Memory B cell (primary cell): Measurements from ENCODE around the gene CHRND.

ENCODE experiments used
- ATAC-seq: fragments of 150-1000 bp; cut with Tn5 transposase; 2 replicates; pipeline ENCODE4 v1.10.0; 2021; ENCODE audit warnings: low read depth, mild to moderate bottlenecking, moderate library complexity
- DNase-seq, 2 donors: peaks; one replicate each; pipeline ENCODE4 v3.0.0; 2022; ENCODE audit warnings: low spot score in 2 of 2
- H3K27ac Mint-ChIP-seq: one replicate; pipeline ENCODE4 v1.8.0; 2022; ENCODE audit warnings: mild to moderate bottlenecking, moderate library complexity, mixed read lengths
- H3K27me3 Mint-ChIP-seq: one replicate; pipeline ENCODE4 v1.8.0; 2022; ENCODE audit warnings: mixed read lengths
- H3K36me3 Mint-ChIP-seq: one replicate; pipeline ENCODE4 v1.8.0; 2022; ENCODE audit warnings: mild to moderate bottlenecking, mixed read lengths
- H3K4me1 Mint-ChIP-seq: one replicate; pipeline ENCODE4 v1.8.0; 2022; ENCODE audit warnings: mixed read lengths
- H3K4me3 Mint-ChIP-seq: one replicate; pipeline ENCODE4 v1.8.0; 2022; ENCODE audit warnings: mild to moderate bottlenecking, moderate library complexity, mixed read lengths
- H3K9me3 Mint-ChIP-seq: one replicate; pipeline ENCODE4 v1.8.0; 2022; ENCODE audit warnings: mixed read lengths

The CHRND gene

DNA sequence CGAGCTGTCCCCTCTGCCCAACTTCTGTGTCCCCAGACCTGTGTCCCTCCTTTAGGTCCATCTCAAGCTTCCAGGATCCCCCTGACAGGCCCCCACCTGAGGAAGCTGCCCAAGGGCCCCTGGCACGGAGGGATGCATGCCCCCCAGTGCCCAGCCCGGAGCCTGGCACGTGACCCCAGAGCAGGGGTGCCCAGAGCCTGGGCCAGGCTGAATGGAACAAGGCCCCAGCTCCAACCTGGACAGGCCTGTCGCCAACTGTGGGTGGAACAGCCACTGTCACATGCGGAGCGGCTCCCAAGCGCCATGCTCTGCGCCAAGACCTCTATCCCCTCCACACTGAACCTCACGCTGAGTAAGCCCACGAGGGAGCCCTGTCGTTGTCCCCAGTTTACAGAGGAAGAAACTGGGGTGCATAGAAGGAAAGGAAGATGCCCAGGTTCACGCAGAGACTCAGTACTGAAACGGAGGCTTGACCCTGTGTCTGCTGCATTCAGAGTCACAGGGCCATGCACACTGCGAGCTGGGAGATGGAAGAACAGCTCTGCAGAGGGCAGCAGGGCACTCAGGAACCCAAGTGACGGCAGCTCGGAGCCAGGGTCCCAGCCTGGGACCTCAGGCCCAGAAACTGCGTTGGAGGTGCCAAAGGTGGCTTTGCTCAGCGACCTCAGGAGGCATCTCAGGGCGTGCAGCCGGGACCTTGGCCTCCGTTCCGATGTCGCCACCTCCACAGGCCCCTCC lies 32.8 kb upstream of the CHRND start:
- ATAC-seq, result no peak
- H3K4me1 Mint-ChIP-seq, result no peaks in the 10 kb centered on the region

DNA sequence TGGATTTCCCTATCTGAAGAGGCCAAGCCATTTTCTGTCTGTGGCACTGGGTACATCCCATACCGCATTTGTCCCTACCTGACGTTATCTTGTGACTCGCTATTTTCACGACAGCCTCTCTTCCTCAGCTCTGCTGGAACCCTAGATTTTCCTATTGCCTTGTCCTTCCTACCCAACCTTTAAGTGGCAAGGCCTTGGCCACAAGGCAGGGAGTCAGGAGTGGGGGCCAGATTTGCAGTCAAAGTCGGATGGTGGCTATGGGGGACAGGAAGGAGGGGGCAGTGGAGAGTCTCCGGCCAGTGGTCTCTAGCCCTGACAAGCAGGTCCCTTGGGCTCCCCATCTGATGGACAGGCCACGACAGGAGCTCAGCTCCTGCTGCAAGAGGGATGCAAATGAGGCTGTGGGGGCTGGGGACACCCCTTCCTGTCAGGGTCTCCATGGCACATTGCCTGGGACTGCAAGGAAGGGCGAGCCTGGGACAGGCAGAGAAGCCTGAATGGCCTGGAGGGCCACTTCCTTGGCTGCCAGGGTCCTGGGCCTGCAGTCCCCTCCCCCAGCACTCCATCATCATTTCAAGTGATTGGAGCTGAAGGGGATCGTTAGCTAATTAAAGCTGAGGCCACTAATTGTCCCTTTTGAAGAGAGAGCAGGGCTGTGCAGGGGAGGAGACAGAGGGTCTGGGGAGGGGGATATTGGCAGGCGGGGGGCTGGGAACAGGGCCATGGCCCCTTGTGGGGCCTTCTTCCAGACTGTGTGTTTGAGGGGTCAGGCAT lies 32.1 kb upstream of the CHRND start:
- H3K27ac Mint-ChIP-seq, result no peak overlapping the region
- H3K4me1 Mint-ChIP-seq, result no peaks in the 10 kb centered on the region
- ATAC-seq, result no peak
- H3K36me3 Mint-ChIP-seq, result no peaks in the 10 kb centered on the region
- H3K4me3 Mint-ChIP-seq, result no peak overlapping the region
- no peak for DNase-seq
- H3K27me3 Mint-ChIP-seq, result peaks cover 27% of the 10 kb centered on the region
- H3K9me3 Mint-ChIP-seq, result no peaks in the 10 kb centered on the region

More for the DNA sequence above, 32.8 kb upstream of the CHRND start:
- Mint-ChIP-seq H3K9me3 (no peaks in the 10 kb centered on the region), H3K27me3 (peaks cover 26% of the 10 kb centered on the region), H3K4me3 (no peak overlapping the region), H3K27ac (no peak overlapping the region), H3K36me3 (no peaks in the 10 kb centered on the region)
- DNase-seq, result no peak

DNA sequence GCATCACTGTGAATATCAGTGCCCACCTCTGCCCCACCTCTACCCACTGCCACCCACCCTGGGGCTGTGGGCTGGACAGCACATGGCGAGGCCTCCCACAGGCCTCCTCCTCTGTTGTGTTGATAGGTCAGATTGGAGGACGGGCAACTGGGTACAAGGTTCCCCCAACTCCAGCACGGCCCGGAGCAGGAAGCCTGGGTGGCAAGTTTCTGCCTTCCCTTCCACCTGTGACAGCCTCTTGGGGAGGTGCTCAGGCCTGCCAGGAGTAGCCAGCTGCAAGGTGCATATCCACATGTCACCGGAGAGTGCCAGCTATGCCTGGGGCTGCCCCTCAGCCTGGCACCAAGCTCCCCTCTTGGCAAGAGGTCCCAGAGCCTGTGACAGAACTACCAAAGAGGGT lies 31.4 kb upstream of the CHRND start:
- Mint-ChIP-seq H3K4me1 (no peaks in the 10 kb centered on the region), H3K9me3 (no peaks in the 10 kb centered on the region), H3K27me3 (peaks cover 22% of the 10 kb centered on the region), H3K27ac (no peak overlapping the region), H3K36me3 (no peaks in the 10 kb centered on the region), H3K4me3 (no peak overlapping the region)
- DNase-seq (no peak), ATAC-seq (no peak)

GRCh38 chr2:232495292-232495691 lies 30.7 kb upstream of the CHRND start:
- H3K4me3 Mint-ChIP-seq, result no peak overlapping the region
- H3K9me3 Mint-ChIP-seq, result no peaks in the 10 kb centered on the region
- H3K4me1 Mint-ChIP-seq, result no peaks in the 10 kb centered on the region
- no peaks in the 10 kb centered on the region for H3K36me3 Mint-ChIP-seq
- H3K27ac Mint-ChIP-seq, result no peak overlapping the region
- DNase-seq (no peak), ATAC-seq (no peak)
- H3K27me3 Mint-ChIP-seq, result peaks cover 25% of the 10 kb centered on the region

DNA sequence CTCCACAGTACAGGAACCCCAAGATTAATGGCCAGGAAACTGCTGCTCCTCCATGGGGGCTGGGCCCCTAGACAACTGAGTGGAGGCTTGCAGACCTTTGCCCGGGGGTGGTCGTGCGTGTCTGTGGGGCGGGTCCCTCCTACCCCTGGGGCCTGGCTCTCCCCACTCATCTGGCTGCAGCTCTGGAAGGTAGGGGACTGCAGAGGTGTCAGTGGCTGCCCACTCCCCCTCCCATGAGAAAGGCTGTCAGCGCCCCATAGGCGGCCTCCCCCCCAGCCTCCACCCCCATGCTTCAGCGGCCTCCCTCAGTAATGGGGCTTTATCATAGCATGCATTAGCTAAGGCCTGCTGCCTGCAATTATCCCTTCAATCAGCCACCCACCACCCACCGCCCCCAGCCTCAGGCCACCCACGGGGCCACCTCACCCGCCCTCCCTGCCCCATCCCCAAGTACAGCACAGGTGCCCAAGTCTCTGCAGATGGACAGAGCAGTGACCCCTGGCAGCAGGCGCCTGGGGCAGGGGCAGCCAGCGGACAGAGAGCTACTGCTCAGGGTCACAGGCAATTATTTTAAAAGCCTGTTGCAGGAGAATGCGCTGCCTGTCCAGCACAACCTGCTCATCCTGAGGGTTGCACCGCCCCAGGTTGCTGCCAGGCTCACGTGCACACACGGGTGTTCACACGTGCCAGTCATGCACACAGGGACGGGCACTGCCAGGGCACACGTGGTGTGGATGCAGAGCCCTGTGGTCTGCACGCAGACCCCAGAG lies 29.3 kb upstream of the CHRND start:
- Mint-ChIP-seq H3K9me3 (no peaks in the 10 kb centered on the region), H3K27ac (no peak overlapping the region), H3K36me3 (no peaks in the 10 kb centered on the region), H3K4me3 (no peak overlapping the region), H3K4me1 (no peaks in the 10 kb centered on the region), H3K27me3 (peaks cover 21% of the 10 kb centered on the region)
- DNase-seq, result no peak
- no peak for ATAC-seq

GRCh38 chr2:232497348-232497747 lies 28.6 kb upstream of the CHRND start:
- DNase-seq, result no peak
- peaks cover 20% of the 10 kb centered on the region for H3K27me3 Mint-ChIP-seq
- H3K27ac Mint-ChIP-seq, result no peak overlapping the region
- no peaks in the 10 kb centered on the region for H3K36me3 Mint-ChIP-seq
- H3K4me3 Mint-ChIP-seq, result no peak overlapping the region
- ATAC-seq, result no peak
- peaks cover 1% of the 10 kb centered on the region for H3K4me1 Mint-ChIP-seq
- no peaks in the 10 kb centered on the region for H3K9me3 Mint-ChIP-seq

DNA sequence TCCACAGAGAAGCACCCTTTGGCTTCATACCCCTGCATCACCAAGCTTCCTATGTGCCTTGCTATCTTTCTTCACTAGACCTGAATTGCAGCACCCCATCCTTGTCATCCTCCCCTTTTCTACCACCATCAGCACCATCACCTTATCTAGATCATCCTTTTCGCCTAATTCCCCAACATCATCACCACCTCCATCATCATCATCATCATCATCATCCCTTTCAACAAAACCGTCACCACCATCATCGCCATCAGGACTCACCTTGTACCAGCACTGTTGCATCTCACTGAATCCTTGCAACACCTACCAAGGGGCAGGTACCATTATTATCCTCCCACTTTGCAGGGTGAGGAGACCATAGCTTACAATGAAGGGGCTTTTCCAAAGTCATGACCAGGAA lies 27.5 kb upstream of the CHRND start:
- H3K4me3 Mint-ChIP-seq, result no peak overlapping the region
- peaks cover 19% of the 10 kb centered on the region for H3K27me3 Mint-ChIP-seq
- no peak for ATAC-seq
- no peak for DNase-seq
- no peaks in the 10 kb centered on the region for H3K36me3 Mint-ChIP-seq
- no peaks in the 10 kb centered on the region for H3K9me3 Mint-ChIP-seq
- H3K27ac Mint-ChIP-seq, result no peak overlapping the region
- peaks cover 5% of the 10 kb centered on the region for H3K4me1 Mint-ChIP-seq

GRCh38 chr2:232501331-232501771 lies 24.6 kb upstream of the CHRND start:
- DNase-seq (no peak), ATAC-seq (no peak)
- peaks cover 7% of the 10 kb centered on the region for H3K4me1 Mint-ChIP-seq
- H3K9me3 Mint-ChIP-seq, result no peaks in the 10 kb centered on the region
- no peak overlapping the region for H3K4me3 Mint-ChIP-seq
- no peak overlapping the region for H3K27ac Mint-ChIP-seq
- no peaks in the 10 kb centered on the region for H3K36me3 Mint-ChIP-seq
- H3K27me3 Mint-ChIP-seq, result peaks cover 26% of the 10 kb centered on the region

GRCh38 chr2:232501794-232502390 lies 24.1 kb upstream of the CHRND start:
- Mint-ChIP-seq H3K36me3 (no peaks in the 10 kb centered on the region), H3K4me3 (no peak overlapping the region), H3K27me3 (peaks cover 26% of the 10 kb centered on the region), H3K4me1 (peaks cover 7% of the 10 kb centered on the region), H3K27ac (no peak overlapping the region), H3K9me3 (no peaks in the 10 kb centered on the region)
- no peak for DNase-seq
- no peak for ATAC-seq

GRCh38 chr2:232502511-232502910 lies 23.4 kb upstream of the CHRND start:
- peak overlapping the region; percentile 85 for H3K4me3 Mint-ChIP-seq
- H3K9me3 Mint-ChIP-seq, result no peaks in the 10 kb centered on the region
- peak; percentile 58 for ATAC-seq
- H3K36me3 Mint-ChIP-seq, result no peaks in the 10 kb centered on the region
- peaks cover 27% of the 10 kb centered on the region for H3K27me3 Mint-ChIP-seq
- H3K27ac Mint-ChIP-seq, result peak overlapping the region; percentile 61
- peaks cover 7% of the 10 kb centered on the region for H3K4me1 Mint-ChIP-seq
- no peak for DNase-seq

- peak; percentile 37 to 44 for DNase-seq
- peak overlapping the region; percentile 61 for H3K27ac Mint-ChIP-seq
Measured at GRCh38 chr2:232502911-232503808, 22.8 kb upstream of the CHRND start.

DNA sequence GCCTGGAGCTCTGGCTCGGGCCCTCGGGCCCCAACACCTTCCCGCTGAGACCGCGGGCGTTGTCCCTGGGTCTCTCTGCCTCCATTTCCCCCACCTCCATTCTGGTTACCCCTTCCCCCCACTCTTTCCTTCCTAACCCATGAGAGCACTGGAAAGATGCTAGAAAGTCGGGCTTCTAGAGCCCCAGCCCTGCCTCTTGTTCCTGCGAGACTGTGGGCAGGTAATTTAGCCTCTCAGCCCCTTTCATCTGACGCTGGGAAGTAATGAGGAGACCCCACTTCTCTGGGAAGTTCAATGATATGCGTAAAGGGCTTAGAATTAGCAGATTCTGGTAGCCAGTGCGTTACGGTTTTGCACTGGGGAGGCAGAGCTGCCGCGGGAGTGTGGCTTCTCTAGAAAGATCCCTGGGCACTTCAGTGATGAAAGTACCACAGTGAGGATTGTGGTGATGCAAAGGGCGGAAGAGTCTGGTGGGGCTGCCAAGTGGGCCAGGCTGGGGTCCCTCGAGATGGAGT lies 22.1 kb upstream of the CHRND start:
- peaks cover 24% of the 10 kb centered on the region for H3K27me3 Mint-ChIP-seq
- DNase-seq (no peak), ATAC-seq (no peak)
- H3K9me3 Mint-ChIP-seq, result no peaks in the 10 kb centered on the region
- H3K4me3 Mint-ChIP-seq, result peak overlapping the region; percentile 50
- peaks cover 7% of the 10 kb centered on the region for H3K4me1 Mint-ChIP-seq
- H3K36me3 Mint-ChIP-seq, result no peaks in the 10 kb centered on the region
- H3K27ac Mint-ChIP-seq, result no peak overlapping the region

More at GRCh38 chr2:232502911-232503808, 22.8 kb upstream of the CHRND start:
- ATAC-seq, result peak; percentile 79
- Mint-ChIP-seq H3K27me3 (peaks cover 27% of the 10 kb centered on the region), H3K9me3 (no peaks in the 10 kb centered on the region), H3K4me3 (peak overlapping the region; percentile 50), H3K4me1 (peaks cover 7% of the 10 kb centered on the region), H3K36me3 (no peaks in the 10 kb centered on the region)

GRCh38 chr2:232504438-232504837 lies 21.5 kb upstream of the CHRND start:
- Mint-ChIP-seq H3K27ac (no peak overlapping the region), H3K36me3 (no peaks in the 10 kb centered on the region), H3K4me3 (no peak overlapping the region), H3K9me3 (no peaks in the 10 kb centered on the region), H3K4me1 (peaks cover 7% of the 10 kb centered on the region), H3K27me3 (peaks cover 24% of the 10 kb centered on the region)
- DNase-seq (no peak), ATAC-seq (no peak)
